Stimulated activated CD4-positive, alpha-beta T cell treated with anti-CD3 and anti-CD28 coated beads, Interleukin-15, amount 100 ng/mL, for 48 hours (primary cell): ENCODE measurements around the gene BCAS4.

ENCODE experiments used
- DNase-seq, 2 donors: peaks; one replicate each; pipeline ENCODE4 v3.0.0-alpha.2; 2020; ENCODE audit warnings: low read depth in 2 of 2

The BCAS4 gene

GRCh38 chr20:50855498-50856474, 60.9 kb downstream of the BCAS4 start:
- DNase-seq, result no peak

DNA sequence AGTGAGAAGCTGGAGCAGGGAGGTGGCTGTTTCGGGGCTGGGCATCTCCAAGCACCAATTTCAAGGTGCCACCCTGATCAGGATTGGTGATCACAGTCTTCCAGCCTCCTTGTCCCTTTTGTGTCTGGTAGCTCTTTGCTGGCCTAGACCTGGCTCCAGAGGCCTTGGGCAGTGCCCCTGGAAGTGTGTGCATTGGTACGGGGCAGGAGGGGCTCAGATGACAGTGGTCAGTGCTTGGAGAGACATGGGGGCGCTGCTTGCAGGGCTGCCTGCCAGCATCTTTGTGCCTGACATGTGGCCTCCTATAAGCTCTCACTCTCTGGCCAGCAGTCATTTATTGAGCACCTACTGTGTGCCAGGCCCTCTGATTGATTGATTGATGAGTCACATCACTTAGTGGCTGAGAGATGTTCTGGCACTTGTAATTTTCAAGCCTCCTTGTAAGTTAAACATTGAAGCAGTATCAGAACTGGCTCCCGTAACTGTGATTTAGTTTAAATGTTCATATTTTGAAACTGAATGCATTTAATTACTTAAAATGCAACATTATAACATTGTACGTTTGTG, 61.7 kb downstream of the BCAS4 start:
- DNase-seq, result no peak

DNA sequence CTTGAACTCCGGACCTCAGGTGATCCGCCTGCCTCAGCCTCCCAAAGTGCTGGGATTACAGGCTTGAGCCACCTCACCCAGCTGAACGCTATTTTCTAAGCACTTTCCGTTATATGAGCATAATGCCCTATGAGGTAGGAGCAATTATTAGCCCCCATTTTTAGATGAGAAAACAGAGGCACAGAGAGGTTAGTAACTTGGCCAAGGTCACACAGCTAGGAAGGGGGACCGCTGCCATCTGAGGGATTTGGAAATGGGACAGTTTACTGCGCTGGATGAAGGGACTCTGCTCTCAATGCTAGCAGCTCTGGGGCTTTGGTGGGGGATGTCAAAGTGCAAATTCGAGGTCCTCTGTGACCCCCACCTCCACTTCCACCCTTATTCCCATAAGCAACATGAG, 62.5 kb downstream of the BCAS4 start:
- no peak for DNase-seq

GRCh38 chr20:50858525-50858924, 63.7 kb downstream of the BCAS4 start:
- DNase-seq, result no peak

DNA sequence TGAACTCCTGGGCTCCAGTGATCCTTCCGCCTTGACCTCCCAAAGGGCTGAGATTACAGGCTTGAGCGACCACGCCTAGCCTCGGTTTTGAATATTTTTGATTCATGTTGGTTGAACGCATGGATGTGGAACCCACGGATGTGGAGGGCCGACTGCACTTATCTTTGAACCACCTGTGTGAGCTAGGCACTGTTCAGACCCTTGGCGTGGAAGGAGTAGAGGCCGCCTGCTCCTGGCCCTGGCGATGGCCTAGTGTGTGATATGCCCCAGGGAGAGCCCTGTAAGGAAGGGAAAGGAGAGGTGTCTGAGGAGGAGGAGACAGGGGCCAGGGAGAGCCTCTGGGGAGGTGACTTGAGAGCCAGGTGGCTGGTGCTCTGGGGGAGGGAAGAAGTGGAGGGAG, 64.3 kb downstream of the BCAS4 start:
- DNase-seq, result no peak

- no peak for DNase-seq
Measured at GRCh38 chr20:50861012-50861411, 66.2 kb downstream of the BCAS4 start.

DNA sequence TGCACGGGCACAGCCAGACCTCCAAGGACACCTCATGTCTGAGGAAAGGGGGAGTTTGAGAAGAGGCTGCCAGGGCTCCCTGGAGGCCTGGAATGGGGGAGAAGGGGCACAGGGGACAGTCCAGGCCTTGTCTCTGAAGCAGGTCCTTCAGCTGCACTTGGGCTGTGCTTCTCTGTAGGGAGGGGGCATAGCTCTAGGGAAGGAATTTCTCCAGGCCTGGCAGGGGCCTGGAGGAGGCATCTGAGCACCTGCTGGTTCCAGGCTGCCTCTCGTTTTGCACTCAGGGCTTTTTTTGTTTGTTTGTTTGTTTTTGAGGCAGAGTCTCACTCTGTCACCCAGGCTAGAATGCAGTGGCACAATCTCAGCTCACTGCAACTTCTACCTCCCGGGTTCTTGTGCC, 67.7 kb downstream of the BCAS4 start:
- DNase-seq, result no peak

DNA sequence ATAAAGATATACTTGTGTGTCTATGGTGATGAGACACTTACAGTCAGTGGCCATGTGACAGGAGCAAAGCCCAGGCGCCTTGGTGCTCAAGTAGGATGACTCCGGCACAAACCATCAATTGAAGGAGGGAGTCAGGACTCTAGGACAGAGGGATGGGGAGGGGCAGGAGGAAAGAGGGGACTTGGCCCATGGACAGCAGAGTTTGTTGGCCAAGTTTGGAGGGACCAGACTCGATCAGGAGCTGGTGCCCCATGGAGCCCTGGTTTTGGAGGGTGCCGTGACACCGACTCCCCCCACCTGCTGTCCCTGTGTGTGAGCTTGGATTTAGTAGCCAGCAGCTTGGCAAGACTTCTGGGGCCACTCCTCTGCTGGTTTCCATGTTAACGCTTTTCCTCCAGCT, 70.3 kb downstream of the BCAS4 start:
- DNase-seq, result no peak

GRCh38 chr20:50865591-50865990, 70.7 kb downstream of the BCAS4 start:
- DNase-seq, result no peak

DNA sequence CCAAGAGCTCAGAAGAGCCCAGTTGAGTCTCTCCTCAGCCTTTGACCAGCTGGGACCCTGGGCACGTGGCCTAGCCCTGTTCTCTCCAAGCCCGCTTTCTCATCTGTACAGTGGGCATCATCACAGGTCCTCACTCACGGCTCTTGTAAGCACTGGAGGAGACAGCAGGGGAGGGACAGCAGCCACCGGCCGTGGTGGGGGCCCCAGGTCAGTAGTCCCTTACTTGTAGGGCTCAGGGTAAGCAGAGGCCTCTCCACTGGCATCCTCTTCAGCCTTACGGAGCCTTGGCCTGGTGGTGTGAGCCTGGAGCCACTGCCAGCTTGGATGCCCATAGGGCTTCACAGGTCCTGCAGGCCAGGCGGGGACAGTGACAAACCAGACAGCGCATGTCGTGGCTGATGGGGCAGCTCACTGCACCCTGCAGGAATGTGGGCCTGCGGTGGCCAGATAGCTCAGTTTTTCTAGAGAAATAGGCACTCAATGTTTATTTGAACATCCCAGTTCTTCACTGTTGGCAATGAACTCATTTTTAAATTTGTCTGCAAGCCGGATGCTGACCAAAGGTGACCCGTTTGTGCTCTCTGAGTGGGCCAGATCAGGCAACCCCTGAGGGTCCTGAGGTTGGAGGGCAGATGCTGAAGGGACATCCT, 71.3 kb downstream of the BCAS4 start:
- DNase-seq, result no peak

- no peak for DNase-seq
Measured at GRCh38 chr20:50866831-50867230, 72.0 kb downstream of the BCAS4 start.

- no peak for DNase-seq
Measured at GRCh38 chr20:50867805-50868204, 72.9 kb downstream of the BCAS4 start.

GRCh38 chr20:50868509-50869495, 73.9 kb downstream of the BCAS4 start:
- DNase-seq, result no peak

DNA sequence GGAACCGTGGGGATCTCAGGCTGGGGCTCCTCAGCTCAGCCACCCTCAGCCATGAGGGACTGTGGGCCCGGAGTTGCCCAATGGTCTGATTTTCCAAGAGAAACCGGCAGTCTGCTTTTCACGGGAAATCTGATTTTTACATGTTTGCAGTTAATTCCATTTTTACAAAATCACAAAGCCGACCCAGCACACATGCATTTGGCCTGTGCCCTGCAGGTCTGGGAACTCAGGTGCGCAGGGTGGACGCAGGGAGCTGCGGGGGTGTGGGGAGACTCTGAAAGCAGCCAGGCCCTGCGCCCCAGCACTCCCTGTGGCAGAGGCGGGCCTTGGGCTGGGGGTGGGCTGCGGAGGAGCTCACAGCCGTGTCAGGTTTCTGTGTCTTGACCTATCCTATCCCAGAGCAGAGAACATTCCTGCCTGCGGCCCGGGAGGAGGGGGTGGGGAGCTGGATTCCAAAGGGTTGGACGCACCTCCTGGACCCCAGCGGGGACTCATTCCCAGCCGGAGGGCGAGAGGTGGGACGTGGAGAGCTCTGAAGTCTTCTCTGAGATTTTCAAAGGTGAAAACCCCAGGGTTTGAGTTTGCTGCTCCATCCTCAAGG, 75.8 kb downstream of the BCAS4 start:
- DNase-seq, result no peak

DNA sequence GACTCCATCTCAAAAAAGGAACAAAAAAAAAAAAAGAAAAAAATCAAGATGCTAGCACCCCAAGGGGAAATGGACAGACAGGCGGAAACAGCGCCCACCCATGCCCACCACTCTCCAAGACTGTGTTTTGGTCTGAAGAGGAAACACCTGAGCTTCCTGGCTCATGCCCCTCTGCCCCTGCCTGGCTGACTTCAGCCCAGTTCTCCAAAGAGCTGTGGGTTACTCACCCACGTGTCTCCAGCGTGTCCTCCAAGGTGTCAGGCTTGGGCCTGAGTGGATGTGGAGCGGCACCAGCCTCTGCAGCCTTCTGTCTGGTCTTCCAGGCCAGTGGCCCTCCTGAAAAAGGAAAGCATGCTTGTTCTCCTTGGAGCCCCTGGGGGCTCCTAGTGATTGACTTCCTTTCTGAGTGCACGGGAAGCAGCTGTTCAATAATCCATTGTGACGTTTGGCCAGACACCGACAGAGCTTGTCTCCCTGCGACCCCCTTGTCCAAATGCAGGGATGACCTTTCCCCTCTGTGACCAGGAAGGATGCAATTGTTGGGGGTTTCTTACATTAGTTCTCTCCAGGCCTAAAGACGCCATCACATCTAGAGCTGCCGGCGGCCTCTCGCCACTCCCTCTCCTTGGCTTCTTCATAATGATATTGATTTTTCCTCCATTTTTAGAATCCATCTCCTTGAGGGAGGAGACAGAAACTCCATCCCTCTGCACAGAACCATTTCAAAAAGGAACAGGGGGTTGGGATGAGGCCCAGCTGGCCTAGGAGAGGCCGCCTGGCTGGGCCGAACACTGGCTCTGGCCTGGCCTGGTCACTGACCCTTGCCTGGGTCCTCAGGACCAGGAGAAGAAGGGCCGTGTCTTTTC, 77.9 kb downstream of the BCAS4 start:
- no peak for DNase-seq

DNA sequence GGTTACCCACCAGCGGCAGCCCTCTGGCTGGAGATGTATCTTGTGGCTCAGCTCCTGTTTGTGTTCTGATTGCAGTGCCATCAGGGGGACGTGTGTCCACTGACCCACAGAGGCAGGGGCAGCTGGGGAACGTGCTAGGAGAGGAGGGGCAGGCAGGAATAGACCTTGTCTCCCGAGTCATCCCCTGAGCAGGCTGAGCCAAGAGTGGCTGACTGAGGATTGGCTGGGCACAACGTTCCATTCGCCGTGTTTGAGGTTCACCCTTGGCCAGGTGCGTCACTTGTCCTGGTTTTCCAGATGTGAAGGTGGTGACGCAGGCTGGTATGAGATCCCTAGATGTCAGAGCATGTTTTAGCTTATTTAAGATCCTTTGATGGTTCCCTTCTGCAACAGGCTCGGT, 78.7 kb downstream of the BCAS4 start:
- no peak for DNase-seq

DNA sequence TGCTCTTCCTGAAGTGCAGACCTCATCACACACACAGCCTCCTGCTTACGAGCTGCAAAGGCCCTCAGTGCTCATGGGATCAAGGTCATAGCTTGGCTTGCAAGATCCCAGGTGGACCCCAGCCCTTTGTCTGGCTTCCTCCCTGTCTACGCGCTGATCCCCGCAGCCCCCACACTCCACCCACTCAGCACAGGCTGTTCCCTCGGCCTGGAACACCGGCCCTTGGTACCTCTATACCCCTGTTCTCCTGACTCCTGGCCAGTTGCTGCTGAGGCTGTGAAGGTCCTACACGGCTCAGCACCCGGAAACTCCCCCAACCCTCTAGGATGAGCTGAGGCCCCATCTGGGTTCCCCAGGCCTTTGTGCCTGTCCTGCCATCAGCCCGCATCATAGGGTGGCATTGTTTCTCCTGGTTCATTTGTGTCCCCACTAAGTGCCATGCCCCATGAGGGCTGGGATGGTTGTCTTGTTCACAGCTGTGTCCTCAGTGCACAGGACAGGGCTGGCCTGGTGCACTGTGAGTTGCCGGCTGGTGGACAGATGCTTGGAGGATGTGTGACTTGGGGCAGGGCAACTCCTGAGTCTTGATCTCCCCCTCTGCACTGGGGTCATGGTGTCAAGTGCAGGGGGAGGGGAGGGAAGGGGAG, 79.4 kb downstream of the BCAS4 start:
- no peak for DNase-seq

DNA sequence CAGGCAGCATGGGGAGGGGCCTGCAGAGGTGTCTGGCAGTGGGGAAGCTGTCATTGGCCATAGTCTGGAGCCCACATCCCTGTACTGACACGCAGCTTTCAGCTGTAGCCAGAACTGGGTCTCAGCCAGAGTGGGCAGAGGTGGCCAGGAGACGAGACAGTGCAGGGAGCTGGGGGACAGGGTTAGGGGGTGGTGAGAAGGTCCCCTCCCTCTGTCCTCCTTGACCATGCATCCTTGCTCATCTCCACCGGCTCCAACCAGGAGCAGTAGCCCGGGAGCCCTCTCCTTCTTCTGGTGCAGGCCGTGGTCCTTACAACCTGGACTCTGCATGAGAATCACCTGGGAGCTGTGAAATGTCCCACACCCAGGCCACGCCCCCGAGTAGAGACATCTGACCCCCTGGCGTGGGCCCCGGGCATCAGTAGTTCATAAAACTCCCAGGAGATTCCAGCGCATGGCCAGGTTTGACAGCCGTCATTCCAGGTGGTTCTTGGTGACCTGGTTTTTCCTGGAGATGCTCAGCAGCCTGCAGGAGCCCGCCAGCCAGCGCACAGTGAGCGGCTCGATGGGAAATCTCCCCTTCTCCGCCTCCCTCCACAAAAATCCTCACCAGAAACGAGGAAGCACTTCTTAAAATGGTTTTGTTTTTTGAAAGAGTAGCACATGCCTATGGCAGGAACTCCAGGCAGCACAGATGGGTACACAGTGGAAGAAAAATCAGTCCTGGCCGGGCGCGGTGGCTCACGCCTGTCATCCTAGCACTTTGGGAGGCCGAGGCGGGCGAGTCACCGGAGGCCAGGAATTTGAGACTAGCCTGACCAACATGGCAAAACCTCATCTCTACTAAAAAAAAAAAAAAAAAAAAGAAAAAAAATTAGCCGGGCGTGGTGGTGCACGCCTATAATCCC, 80.2 kb downstream of the BCAS4 start:
- DNase-seq, result no peak
